ENCODE results near the gene SLIT1.

The SLIT1 gene

DNA sequence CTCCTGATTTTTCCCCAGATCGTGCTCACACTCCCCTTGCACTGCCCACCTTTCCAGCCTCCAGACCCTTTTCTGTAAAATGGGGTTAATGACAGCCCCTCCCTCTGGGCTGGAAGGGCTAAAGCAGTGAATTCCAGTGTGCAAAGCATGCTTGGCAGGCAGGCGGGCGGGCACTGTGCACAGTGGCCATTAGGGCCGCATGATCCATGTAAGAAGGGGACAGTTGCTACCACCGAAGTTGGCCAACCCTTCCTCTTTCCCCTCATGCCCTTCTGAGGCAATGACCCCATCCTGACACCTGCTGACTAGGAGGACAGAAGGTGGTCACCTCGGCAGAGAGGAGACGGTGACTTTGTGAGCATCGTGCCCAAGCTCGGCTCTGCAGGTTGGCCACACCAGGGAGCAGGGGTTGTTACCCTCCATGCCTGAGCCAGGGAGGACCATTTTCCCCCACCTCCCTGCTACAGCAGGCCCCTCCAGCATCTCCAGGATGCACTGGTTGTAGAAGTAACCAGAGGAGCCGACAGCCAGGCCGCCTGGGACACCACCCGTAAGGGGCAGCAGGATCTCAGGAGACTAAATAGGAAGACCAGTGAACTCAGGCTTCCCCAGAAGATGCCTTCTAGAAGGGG is 166.4 kb downstream of the SLIT1 start:
- DNase-seq (ENCODE audit: low read depth): no peak

DNA sequence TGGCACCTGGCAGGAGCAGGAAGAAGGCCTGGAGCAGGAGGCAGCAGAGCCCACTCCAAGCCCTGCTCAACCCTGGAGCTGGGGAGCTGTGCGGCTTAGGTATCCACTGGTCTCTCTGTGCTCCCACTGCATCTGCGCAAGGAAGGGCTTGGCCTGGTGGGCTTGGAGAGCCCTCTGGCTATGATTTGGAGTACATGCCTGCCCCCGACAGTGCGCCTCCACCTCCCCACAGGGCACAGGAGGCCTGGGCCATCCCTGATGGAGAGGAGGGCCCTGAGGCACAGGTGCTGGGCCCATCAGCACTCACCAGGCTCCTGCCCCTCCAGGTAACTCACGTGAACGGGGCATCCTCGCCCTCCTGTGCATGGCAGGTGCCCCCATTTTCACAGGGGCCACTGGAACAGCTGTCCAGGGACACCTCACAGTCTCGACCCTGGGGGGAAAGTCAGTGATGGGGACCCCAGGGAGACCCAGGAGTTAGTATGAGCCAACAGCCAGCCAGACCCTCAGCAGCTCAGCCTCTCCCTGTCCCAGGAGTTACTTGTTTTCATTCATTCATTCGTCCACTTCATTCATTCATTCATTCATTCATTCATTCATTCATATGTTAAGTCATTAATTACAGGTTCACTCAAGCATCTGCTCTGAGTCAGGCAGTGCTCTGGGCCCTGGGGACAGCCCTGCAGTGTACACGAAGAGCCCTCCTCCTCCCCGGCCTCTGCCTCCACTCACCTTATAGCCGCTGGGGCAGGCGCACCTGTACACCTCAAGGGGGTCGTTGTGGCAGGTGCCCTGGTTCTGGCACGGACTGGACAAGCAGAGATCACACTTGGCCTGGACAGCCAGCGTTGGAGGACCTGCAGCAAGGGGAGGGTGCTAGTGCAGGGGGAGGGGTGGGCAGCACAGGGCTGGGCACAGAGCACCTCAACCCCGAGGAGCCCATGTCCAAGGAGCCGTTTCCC is 167.2 kb downstream of the SLIT1 start:
- no peak for DNase-seq (ENCODE audit: low read depth)

DNA sequence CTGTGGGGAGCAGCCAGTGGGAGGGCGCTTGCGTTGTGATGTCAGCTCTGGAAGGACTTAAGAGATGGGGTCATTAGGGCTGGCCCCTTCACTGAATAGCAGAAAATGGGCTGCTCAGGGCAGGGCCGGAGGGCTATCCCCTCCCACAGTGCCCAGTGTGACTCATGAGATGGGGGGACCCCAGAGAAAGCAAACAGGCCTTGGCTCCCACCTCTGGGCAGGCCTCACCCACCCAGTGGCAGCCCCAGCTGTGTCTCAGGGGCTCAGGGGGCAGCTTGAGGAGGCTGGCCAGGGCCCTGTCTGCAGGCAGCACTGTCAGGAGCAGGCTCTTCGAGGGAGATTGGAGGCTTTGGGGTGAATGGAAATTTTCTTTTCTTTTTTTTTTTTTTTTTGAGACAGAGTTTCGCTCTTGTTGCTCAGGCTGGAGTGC is 168.3 kb downstream of the SLIT1 start:
- no peak for DNase-seq (ENCODE audit: low read depth)

DNA sequence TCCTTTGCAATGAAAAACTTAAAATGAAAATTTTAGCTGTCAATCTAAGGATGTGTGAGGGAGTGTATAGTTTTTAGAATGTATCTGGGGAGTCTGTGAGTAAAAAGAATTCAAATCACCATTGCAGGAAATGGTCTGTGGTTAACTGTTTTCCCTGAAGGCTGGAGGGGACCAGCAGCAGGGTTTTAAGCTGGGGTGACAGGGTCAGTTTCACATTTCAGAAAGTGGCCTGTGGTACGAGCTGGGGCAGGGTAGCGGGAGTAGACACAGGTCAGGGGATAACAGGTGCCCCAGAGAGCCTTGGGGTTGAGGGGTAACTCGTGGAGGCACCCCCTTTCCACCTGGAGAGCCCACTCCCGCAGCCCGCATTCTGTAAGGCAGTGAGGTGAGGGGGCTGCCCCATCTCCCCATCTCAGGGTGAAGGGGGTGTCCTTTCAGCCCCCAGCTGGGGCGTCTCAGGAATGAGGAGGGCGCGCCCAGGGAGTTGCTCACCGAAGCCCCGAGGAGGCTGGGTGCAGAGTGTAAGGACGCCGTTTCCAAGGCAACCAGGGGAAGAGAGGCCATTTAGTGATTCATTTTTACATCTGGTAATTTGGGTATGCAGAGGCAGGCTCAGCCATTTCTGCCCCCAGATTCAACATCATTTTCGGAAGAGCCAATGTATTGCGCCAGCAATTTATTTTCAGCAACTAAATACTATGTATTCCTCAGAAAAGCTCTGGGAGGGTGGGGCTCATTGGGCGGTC is 168.9 kb downstream of the SLIT1 start:
- DNase-seq (ENCODE audit: low read depth): no peak

DNA sequence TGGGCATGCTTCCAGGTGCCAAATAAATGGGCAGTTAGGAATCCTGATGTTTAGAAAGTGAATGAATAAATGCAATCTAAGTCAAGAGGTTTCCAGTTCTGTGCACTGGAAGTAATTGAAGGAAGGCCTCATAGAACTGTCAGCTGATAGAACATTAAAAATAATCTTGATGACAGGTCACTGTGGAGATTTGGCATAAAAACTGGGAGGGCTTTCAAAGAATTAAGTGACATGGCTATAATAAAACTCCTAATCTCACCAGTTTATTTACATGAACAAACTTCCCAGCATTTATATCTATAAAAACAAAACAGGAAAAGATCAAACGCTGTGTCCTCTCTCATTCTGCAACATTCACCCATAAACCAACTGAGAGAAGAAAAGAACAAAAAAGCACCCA is 170.5 kb downstream of the SLIT1 start:
- DNase-seq (ENCODE audit: low read depth): no peak

DNA sequence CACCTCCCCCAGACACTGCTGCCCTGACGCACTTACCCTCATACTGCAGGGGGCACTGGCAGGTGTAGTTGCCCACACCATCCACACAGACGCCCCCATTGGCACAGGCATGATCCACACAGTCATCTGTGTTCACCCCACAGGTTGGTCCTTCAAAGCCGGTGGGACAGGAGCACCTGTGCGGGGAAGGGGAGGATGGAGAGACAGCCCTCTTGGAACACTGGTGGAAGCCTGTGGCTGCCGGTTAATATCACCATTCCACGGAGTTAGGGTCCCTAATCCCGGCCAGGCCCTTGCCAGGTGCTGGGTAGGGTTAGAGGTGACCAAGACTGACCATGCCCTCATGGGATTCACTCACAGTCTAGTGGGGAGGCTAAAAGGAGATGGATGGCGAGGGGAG is 171.8 kb downstream of the SLIT1 start:
- DNase-seq (ENCODE audit: low read depth): no peak

DNA sequence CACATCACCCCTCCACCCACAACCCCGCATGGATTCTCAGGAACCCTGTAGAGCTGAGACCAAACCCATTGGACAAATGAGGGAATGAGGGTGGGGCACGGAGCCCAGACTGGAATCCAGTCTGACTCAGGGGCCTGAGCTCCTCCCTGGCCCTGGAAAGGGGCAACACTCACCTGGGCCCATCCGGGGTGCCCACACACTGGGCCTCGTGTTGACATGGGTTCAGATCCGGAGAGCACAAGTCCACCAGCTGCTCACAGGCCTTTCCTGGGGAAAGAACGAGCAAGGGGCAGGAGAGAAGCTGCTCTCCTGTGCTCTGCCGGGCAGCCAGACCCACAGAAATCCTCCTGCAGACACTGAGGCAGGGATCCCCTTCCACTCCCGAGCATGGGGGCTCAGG is 172.2 kb downstream of the SLIT1 start:
- DNase-seq (ENCODE audit: low read depth): no peak

DNA sequence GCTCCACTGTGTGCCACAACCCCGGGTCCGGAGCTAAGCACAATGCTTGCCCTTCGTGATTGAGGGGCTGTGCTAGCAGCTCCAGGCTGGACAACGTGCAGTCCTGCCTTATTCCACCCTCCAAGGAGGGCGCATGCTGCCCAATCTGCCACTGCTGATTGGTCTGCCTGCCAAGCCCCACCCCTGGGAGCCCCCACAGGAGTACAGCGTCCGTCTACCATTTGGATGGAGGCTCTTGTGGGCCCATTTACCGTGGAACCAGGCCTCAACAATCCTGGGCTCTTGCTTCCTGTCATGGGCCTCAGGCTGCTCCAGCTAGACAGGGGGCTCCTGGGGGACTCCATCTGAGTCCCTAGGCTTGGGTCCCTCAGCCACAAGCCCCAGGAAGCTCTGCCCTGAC is 173.3 kb downstream of the SLIT1 start:
- no peak for DNase-seq (ENCODE audit: low read depth)

DNA sequence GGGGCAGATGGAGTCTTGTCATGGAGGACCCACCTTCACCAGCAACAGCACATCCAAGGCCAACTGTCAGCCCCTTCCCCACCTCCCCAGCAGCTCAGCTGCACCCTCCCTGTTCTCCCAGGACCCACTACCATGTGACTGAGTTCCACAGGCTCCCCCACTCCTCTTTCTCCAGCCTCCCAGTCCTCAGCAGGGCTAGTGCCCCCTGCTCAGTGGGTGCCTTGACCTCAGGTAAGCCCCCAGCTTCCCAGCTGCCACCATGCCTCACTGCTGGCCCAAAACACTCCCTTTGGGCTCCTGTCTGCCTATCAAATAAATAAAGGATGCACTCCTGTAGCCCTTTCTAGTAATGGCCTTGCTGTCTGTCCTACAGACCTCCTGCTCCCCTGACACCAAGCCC is 174.4 kb downstream of the SLIT1 start:
- no peak for DNase-seq (ENCODE audit: low read depth)

DNA sequence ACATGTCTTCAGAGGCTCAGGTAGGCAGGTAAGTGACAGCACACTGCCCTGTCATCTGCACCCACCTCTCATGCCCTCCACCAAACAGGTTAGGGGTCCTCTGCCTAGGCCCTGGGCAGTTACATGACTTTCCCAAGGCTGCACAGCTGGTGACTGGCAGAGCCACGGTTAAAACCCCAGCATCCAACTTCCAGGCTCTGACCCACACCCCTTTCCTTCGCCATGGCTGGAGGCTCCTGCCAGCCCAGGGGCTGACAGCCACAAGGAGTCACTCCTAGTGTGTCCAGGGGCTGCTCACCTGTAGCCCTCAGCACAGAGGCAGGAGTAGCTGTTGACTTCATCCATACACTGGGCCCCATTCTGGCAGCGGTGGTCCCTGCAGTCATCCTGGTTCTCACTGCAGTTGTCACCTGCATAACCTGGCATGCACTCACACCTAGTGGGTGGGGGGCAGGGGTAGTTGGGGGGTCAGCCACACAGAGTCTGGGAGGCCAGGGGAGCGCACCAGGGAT is 175.0 kb downstream of the SLIT1 start:
- DNase-seq (ENCODE audit: low read depth): no peak

DNA sequence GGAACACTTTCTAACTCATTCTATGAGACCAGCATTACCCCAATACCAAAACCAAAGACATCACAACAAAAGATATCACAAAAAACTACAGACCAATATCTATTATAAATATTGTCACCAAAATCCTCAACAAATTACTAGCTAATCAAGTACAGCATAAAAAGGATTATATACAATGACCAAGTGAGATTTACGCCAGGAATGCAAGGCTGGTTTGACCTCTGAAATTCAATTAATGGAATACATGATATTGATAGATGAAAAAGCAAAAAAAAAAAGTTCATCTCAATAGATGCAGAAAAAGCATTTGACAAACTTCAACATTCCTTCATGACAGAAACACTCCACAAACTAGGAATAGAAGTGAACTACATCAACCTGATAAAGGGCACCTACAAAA is 178.3 kb downstream of the SLIT1 start:
- DNase-seq (ENCODE audit: low read depth): no peak

DNA sequence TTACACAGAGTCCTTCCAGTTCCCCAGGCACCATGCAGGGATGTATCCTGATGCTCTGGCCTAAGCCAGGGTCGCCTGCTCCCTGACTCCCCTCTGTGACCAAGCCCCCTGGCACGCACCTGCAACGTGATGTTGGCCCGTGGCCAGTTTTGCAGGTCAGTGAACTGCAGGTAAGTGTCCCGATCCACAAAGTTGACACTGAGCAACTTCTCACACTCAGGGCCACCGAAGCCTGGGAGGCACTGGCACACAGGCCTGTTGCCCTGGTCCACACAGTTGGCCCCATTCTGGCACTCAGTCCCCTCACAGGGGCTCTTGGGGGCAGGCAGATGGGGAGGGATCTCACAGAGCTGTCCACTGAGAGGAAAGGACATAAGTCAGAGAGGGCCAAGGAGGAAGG is 179.4 kb downstream of the SLIT1 start:
- DNase-seq (ENCODE audit: low read depth): no peak

DNA sequence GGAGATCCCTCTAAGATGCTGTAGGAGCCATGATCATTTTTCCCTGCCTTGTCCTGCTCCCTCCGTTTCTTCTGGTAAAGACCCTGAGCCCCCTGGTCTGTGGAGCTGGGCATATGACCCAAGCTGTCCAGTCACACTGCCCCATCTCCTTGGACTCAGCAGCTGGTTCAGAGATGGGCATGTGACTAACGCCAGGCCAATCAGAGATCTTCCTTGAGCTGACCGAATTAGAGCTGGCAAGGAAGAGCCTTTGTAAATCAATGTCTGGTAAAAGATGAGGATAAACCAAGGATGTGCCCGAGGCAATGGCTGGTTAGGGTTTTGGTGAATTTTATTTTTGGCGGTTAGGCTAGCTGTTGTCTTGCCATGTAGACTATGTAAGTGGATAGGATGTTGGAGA is 180.4 kb downstream of the SLIT1 start:
- DNase-seq (ENCODE audit: low read depth): no peak

DNA sequence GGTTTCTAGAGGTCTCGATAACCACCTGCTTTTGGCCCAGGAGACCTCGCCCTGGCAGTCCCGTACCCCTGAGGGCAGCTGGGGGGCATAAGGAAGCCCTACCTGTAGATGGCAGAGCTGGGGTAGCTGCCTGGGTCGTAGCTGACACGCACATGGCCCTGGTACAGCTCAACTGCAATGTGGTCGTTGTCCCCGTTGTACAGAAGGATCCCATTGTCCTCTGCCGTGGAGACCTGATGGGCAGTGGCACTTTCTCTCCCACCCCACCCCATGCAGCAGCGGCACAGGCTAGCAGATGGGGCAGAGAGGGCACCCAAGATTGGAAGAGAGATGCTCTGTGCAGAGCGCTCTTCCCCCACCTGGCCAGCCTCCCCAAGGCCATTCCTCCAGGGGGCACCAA is 181.2 kb downstream of the SLIT1 start:
- DNase-seq (ENCODE audit: low read depth): no peak

DNA sequence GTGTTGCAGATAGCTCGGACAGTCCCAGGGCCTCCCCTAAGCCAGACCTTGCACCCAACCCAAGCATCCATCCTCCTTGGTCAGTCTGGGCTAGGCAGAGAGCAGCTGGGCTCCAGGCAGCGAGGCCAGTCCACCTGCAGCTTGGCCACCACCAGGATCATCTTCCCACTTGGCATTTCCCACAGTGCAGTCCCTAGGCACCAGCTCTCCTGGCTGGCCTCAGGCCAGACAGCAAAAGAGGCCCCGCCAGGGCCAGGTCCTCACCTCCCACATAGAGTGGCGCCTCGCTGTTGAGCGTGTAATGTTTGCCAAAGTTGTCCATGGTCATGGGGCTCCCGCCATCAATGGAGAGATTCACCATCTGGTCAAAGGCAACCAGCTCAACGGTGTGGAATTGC is 182.0 kb downstream of the SLIT1 start:
- DNase-seq (ENCODE audit: low read depth): no peak

DNA sequence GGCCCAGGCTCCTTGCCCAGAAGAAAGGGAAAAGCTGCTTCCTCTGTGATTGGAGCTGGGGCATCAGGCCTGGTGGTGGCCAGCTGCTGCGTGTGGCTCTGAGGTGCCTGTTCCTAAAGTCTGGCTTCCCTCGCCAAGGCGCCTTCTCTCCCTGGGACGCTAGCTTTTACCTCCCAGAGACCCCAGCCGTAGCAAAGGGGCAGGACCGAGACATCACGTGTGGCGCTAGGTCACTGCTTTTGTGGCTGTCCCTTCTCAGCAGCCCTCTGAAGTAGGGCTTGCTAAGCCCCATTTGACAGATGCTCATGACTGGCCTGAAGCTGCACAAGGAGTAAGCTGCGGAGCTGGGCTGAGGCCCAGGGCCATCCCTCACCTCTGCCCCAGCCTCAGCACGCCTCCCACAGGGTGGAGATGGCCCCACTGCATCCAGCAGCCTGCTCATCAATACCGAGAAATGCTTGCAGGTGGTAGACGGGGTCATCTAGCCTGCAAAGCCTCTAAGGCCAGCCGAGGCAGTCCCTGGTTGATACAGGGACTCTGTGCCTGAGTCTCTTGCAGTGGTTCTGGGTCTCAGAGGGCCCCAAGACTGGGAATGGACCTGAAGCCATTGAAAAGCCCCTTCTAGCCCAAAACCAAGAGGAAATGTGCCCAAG is 182.5 kb downstream of the SLIT1 start:
- DNase-seq (ENCODE audit: low read depth): no peak

DNA sequence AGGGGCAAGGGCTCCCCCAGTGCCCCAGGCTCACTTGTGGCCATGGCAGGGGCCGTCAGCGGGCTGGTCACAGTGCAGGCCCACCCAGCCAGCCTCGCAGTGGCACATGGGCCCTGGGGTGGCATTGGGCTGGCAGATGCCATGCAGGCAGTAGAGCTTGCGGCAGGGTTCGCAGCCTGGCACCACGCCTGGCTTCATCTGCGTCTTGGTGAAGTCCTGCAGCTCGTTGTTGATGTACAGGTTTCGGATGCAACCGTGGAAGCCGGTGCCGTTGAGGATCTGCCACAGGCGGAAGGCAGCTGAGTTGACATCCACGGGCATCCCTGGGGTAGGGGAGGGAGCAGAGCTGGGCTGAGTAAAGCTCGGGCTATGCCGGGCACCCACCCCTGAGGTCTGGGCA is 183.1 kb downstream of the SLIT1 start:
- no peak for DNase-seq (ENCODE audit: low read depth)

DNA sequence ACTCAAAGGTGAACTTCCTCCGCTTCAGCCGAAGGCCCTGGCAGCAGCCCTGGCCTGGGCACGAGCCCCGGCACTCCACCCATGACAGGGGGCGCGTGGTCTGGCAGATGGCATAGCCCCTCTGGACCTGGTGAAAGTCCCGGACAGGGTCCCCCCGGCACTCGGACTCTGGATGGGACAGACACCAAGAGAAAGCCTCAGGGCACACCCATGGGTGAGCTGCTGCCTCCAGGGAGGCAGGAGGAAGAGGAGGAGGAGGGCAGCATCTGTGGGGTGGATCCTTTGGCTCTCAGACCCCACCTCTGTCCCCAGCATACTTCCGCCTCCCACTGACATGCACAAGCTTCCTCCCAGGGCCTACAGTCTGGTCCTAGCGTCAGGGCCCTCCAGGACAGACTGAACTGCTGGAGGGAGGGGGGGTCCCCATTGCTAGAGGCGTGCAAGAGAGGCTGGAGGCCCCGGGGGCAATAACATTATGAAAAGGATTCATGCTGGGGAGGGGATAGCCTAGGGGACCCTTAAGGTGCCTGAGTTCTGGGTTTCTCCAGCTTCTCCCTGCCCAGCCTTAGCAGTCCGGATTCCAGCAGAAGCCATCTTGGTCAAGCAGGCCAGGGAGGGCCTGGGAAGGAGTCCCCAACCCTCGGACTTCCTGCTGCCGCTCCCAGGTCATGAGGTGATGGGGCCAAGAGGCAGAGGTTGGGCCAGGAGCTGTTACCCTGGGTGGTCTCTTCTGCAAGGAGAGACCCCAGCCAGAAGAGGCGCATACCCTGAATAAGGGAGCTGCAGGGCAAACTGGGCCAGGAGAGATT is 184.4 kb downstream of the SLIT1 start:
- DNase-seq (ENCODE audit: low read depth): no peak

DNA sequence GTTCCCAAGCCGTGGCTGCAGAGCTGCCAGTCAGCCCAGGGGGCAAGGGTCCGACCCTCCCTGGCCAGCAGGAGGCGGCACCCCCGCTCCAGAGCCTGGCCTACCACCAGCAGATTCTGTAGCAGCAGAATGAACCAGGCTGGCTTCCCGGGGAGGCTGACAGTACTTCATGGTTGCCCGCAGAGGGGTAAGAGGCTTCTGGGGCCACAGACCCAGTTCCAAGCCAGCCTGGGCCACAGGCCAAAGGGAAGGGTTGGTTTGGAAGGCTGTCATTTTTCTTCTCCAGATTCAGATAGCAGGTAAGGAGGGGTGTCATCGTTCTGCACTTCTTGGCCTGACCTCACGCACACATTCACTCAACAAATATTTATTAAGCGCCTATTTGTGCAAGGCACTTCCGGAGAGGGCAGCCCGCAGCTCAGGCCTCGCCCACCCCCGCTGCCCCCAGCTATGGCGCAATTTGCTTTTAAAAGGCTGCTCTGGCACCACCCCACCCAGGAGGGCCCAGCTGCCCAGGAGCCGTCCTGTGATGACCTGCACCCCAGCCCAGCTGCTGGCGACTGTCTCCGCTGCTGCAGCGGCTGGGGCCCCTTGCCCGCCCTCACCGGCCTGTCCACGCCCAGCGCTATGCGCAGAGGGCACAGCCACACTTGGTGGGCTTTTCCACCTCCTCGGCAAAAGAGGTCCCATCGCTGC is 185.1 kb downstream of the SLIT1 start:
- no peak for DNase-seq (ENCODE audit: low read depth)

DNA sequence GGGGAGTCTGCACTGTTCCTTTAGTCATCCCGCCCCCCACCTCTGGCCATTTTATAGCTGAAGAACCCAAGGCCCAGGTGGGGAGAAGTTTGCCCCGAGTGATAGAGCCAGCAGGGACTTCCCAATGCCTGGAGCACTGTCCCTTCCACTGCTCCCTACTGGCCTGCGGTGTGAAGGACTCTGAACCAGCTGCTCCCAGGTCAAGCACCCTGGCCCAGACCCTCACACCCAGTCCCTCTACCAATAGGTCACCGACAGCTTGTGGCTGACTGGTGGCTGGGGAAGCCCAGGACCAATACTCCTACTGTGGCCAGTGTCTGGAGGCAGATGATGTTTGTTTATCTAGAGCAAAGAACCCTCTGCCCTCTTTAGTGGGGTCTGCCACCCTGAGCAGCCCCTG is 185.8 kb downstream of the SLIT1 start:
- DNase-seq (ENCODE audit: low read depth): no peak

DNA sequence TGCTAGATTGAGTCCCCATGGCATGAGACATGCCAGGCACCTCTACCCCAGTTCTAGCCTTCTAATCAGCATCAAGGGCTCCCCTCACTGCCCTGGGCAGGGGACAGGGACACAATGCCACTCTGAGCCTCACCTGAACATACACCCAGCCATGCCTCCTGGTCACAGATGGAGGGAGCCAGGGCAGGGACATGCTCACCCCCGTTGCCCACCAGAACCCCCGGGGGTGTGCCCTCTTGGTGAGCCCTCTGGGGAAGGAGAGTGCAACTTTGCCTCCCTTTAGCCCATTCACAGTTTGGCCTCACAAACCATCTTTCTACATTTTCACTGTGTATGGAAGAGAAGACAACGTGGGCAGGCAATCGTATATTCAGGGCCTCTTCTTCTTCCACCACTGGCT is 186.4 kb downstream of the SLIT1 start:
- no peak for DNase-seq (ENCODE audit: low read depth)
